OCI-M2 (cell line): Measurements from ENCODE around the gene SLC6A3.

ENCODE experiments used
- DNase-seq: peaks from one replicate; lab custom pipeline; 2025; ENCODE audit not compliant: unreplicated experiment; lab: John Stamatoyannopoulos, UW

Gene SLC6A3

DNA sequence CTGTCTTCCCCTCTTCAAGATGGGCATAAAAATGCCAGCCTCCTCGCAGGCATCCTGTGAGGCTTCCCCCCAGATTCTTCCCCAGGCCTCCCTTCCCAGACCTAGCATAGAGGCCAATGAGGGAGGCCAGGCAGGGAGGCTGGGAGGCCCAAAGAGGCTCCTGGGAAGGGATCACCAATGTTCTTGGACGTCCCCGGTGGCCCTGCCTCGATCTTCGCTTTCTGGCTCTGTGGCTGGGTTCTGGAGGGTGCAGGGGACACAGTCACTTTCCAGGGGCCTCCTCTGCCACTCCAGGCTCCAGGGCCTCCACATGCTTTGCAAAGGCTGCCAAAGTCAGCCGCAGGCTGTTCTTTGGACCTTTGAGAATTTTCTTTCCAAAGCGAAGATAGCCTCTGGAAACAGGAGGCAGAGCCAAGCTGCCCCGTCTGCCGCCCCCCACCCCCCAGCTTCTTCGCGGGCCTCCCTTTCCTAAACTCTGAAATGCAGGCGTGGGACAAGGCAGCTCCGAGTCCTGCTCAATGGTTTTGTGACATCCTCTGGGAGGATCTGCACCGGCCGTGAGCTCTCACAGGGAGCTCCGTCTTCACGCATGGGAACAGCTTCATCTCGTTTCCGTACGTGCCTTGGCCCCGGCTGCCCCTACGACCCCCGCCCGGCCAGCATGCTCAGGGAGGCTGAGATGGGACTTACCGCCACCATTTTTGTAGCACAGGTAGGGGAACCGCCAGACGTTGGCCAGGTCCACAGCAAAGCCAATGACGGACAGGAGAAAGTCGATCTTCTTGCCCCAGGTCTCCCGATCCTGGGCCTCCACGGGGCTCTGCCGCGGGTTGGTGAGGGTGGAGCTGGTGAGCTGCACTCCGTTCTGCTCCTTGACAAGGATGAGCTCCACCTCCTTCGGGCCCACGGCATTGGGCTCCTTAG lies 2.8 kb downstream of the SLC6A3 start:
- DNase-seq = no peak

DNA sequence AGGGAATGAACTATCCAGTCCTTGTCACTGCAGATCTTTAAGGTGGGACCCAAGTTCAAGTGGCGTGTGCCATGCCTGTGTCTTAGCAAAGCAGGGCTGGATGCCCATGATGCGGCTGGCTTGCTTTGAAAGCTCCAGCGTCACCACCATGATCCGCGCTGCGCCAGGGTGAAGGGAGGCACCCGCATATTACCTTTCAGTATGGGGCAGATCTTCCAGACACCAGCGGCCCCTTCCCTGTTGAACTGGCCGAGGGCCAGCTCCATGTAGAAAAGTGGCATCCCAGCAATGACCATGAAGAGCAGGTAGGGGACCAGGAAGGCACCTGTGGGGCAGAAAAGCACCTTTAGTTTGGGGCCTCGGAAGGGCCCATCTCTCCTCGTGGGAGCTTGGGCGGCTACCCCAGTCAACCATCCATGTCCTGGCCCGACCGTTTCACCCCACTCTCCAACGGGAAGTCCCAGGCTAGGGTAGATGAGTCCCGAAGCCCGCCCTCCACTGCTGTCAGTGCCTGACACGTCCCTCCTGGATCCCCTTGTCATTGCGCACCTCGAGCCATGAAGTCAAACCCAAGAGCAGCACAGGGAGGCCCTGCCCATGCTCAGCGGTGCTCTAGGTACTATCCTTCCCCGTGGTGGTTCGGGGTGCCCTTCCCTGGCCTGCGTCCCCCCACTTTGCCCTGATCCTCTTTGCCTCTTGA lies 3.9 kb downstream of the SLC6A3 start:
- no peak for DNase-seq

DNA sequence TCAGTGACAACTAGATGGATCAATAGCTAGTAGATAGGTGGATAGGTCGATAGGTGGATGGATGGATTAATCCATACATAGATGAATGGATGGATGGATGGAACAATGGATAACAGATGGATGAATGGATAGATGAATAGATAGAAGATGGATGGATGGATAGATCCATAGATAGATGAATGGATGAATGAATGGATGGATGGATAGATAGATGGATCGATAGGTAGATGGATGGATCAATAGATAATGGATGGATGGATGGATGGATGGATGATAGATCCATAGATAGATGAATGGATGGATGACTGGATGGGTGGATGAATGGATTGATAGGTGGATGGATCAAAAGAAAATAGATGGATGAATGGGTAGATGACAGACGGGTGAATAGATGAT lies 5.1 kb downstream of the SLC6A3 start:
- DNase-seq = no peak

DNA sequence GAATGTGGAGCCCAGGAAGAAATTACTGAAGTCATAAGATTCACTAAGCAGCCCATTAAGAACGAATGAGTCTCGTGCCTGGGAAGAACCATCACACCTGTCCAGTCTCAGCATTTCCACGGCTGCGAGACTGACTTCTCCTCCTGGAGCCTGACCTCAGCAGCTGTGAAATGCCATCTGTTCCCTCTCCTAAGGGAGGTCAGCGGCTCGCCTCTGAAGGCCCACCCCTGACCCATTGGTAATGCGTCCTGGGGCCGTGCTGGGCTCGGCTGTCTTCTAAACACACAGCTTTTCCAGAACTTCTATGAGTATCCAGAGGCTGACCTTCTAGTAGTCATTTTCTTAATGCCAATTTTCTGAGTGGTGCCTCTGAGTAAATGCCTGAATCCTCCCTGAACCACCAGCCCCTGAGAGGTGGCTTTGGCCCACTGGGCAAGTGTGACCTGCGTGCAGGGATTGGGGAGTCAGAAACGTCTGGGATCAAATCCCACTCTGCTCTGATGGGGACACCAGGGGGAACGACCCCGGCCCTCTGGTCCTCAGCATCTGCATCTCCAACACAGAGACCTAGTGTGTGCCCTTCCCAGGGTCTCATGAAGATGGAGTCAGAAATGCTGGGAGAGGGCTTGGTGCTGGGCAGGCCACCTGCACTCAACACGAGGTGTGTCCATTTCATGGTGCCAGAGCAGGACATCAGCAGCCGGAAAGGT lies 5.7 kb downstream of the SLC6A3 start:
- no peak for DNase-seq

DNA sequence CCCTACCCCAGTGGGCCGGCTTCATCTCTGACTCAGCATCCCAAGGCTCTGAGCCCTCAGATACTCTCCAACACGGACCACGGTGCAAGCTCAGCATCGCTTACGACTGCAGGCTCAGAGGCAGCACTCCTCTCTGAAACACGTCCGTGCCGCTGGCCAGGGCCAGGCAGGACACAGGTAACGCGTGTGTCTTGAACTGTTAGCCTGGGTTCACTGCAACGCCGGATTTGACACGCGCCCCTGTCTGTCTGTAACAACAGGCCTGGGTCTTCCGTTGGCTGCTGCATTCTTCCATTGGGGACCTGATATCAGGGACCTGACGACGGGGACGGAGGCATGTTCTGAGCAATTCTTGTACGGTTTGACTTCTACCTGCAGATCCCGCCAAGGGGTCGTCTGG lies 6.4 kb downstream of the SLC6A3 start:
- no peak for DNase-seq

DNA sequence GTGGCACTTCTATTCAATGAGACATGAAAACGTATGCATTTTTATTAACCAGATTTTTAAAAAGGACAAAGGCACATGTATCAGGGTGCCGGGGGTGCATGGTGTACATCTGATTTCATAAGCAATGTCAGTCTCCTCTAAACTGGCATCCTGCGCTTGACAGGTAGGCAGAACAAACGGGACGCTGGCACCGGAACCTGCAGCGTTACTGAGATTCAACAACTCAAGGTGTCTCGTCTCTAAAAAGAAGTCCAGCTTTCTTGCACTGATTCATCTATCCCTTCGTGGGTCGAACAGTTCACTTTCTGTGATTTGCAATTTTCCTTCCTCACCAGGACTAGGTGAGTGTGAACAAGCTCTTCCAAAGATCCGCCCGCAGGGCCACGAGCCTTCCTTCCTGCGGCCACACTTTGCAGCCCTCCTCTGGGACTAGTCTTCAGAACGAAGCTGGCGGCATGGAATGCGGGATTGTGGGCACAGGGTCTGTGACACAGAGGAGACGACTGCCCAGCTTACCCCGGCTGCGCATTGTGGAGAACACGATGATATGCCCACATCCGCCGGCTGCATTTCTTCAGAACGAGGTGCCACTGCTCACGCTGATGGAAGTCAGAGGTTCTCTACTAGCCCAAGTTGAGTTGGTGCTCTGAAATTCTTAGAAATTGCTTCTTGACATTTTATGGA lies 7.2 kb downstream of the SLC6A3 start:
- no peak for DNase-seq

DNA sequence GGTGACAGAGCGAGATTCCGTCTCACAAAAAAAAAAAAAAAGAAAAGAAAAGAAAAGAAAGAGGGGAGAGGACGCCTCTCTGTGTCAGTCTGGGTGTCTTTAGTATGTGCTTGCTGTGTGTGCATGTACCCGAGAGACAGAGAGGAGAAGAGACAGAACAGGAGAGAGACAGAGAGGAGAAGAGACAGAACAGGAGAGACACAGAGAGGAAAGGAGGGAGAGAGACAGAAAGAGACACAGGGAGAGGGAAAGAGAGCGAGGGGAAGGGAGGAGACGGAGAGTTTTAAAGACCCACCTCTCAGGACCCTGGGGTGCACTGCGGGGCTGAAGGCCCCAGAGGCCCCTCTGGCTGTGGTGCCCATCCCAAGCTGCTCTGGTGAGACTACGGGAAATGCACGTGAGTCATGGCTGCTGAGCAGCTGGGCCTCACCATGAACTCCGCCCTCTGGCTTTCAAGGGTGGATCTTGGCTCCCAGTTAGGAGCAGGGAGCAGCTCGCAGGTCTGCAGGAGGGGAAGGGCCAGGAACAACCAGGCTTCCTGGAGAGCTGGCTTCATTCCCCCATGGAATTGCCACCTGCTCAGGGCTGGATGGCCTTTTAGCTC lies 7.9 kb downstream of the SLC6A3 start:
- DNase-seq = no peak

DNA sequence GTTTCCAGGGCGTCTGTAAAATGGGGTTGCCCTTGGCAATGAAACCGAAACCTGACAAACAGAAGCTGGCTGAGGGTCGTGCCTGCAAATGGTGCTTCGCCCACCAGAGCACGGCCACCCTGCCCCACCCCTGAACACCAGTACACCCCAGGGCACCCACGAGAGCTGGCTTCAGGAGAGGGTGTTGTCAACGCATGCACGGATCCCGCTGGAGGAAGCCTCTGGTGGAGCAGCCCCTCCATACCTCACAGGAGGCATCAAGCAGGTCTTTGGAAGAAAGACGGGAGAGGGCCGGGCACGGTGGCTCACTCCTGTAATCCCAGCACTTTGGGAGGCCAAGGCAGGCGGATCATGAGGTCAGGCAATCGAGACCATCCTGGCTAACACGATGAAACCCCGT lies 8.6 kb downstream of the SLC6A3 start:
- DNase-seq = no peak

DNA sequence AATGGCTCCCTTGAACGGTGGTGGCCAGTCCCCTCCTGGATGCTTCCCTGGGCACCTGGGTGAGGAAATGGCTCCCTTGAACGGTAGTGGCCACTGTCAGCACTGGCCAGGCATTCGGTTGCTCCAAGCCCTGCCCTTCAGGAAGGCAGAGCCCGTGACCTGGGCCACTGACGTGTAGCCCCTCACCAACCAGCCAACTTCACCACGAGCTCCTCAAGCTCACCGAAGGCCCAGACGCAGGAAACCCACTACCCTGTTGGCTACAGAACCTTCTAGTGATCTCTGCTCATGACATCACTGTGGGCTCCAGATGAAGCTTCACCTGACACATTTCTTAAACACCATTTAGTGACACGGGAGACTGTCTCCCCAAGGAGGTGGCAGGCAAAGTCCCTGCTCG lies 9.2 kb downstream of the SLC6A3 start:
- no peak for DNase-seq

DNA sequence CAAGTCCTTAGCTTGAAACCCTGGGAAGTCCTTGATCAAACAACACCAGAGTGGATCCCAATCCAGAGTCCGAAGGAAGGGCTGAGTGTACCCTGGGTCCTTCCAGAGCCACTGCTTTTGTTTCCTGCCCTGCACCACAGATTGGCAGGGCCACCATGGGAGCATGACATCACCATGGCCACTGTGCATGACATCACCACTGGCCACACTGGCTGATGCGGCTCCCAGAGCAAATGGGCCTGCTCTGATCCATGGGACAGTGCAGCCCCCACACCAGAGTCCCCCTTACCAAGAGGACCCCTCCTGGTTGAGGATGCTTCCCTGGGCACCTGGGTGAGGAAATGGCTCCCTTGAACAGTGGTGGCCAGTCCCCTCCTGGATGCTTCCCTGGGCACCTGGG lies 9.9 kb downstream of the SLC6A3 start:
- no peak for DNase-seq

DNA sequence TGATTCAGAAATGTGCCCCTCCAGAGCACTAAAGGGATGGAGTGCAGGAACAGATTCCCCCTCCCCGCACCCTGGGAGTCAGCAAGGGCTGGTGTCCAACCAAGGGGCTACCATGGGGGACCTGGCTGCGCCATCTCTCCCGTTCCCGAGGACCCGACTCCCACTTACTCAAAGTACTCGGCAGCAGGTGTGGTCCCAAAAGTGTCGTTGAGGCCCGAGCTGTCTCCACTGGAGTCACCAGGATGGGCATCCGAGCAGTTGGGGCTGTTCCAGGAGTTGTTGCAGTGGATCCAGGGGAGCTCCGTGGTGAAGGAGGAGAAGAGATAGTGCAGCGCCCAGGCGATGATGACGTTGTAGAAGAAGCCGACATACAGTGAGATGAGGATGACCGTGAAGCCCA lies 12.9 kb downstream of the SLC6A3 start:
- no peak for DNase-seq

DNA sequence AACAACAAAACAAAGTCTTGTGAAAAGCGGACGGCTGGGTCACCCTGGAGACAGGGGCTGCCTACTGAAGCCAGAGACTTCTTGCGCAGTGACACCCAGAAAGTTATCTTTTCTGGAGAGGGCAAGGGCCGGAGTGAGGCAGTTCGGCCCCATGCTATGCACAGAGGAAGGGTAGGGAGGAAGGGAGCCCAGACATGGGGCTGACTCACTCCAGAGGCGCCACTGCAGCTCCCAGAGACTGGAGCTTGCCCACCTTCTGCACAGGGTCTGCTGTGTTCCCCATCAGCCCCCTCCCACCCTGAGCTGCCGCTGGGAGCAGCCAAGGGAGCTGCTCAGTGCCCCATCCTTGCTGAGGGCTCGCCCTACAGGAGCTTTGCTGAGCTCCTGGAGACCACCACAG lies 13.3 kb downstream of the SLC6A3 start:
- no peak for DNase-seq

DNA sequence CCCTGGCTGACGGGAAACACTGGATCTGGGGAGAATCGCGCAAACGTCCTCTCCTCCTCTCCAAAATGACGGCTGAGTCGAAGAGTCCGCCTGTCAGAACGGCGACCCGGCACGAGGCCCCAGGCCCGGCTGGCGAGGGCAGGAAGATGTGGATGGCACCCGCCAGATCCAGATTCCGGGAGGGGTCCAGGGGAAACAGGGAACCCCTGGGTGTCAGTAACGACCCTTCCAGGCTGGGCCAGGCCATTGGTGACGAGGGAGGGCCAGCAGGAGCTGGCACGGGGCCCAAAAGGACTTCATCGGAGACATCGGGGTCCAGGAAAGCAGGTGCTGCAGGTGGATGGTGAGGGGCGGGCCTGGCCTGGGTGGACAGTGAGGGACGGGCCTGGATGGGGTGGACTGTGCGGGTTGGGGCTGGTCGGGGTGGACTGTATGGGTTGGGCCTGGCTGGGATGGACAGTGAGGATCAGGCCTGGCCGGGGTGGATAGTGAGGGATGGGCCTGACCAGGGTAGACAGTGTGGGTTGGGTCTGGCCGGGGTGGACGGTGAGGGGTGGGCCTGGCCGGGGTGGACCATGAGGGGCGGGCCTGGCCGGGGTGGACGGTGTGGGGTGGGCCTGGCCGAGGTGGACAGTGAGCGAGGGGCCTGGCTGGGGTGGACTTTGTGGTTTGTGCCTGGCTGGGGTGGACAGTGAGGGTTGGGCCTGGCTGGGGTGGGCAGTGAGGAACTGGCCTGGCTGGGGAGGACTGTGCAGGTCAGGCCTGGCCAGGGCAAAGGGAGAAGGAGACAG lies 14.0 kb downstream of the SLC6A3 start:
- no peak for DNase-seq

DNA sequence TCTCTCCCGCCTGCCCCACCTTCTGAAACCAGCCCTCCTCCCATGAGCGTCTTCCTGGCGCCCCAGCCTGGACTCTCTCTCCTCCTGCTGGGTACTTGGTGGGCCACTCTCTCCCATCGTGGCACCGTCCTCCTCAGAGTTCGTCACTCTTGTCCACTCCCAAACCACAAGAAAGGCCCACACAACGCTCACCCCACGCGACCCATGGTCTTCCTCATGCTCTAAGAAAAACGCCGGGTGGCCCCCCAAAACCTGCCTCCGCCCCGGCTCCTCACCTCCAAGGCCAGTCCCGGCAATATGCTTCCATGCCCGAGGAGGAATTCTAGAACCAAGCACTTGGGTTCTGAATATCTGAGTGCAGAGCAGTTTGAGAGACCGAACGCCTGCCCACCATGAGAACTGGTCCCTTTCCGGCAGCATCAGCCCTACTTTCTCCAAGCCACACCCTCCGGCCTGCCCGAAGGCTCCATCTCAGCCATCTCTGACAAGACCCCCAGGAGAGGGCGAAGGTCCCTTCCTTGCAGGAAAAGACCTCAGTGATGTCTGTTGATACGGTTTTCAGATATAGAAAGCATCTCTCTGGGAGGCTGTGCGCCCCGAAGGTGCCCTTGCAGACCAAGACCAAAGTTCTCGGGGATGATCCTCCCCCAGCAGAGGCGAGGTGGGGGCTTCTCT lies 15.0 kb downstream of the SLC6A3 start:
- no peak for DNase-seq

DNA sequence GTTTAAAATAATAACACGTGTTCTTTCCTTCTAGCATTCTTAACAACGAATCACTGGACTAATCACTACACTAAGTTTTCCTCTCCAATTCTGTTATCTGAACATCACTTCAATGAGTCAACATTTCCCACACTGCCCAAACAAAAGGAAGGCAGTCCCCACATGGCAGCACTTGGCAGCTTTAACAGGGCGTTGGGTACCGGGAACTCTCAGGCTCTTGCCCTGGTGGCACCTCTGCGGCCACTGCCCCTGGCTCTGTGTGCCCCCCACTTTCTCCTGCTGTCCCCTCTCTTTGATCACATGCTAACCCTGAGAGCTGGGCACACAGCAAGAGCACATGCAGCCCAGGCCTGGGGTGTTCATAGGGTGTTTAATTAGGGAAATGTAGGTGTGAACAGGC lies 15.7 kb downstream of the SLC6A3 start:
- DNase-seq = no peak

DNA sequence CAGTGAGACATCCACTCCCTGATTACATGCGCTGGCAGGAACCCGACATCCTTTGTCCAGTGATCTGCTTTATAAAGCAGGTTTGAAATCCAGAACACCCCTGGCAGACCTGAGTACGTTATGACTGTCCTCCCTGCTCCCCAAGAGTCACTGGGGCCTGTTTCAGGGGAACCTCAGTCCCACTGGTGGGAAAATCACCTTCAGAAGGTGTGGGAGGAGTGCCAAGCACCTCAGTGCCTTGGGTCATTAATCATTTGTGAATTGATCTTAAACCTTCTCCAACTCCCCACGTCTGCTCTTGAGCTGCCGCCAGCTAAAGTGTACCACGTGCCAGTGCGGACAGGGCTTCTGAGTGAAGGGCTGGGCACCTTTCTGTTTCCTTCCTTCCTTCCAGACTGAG lies 16.2 kb downstream of the SLC6A3 start:
- DNase-seq = no peak

DNA sequence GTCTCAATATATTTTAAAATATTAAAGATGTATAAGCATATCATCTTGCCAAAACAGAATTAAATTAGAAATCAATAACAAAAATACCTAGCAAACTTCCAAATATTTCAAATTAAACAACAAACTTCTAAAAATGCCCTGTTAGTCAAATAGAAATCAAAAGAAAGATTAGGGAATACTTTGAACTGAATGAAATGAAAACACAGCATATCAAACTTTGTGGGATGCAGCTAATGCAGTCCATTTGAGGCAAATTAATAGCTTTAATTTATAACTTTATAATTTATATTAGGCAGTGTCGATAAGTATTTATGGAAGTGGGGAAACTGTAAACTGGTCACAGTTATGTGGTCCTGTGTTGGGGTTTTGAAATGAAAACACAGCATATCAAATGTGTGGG lies 17.1 kb downstream of the SLC6A3 start:
- no peak for DNase-seq

DNA sequence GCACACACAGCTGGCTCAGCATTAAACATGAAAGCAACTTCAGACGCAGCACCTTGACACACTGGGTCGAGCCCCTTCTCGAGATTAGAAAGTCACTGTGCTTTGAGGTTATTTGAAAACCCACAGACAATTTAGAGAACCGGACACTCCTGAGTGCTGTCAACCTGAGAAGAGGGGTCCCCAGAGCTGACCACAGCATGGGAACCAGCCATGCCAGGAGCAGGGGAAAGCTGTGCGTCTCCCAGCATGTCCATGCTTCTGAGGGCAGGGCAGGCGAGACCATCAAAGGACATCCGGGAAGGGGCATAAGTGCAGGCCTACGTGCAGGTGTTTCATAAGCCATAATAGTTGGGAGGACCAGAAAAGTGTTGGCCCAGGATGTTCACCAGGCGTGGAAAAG lies 20.5 kb downstream of the SLC6A3 start:
- no peak for DNase-seq

DNA sequence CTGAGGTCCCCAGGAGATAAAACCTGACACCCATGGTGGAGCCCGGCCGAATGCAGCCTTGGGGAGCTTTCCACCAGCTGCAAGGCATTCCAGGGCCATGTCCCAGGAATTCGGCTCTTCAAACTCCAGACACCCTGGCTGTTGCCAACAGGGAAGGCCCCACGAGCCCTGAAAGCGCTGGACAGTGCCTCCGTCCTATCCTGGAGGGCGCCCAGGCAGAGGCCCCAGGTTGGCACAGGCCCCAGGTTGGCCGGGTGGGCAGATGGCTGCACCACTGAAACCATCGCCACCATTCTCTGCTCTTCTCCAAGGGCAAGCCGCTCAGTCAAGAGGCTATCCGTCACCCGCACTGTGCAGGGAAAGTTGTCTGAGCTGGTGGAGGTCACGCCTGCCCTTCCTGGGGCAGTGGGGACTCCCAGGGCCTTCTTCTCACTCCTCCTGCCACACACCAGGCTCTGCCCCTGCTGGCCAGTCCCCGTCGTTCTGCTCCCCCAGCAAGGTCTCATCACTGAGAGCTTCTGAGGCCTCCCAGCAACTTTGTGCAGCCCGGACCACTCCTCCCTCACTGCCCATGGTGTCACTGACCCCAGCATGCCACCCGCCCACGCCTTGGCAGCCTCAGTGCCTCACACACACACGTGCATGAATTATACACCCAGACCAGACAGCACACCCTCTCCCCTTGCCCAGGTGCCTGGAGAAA lies 21.2 kb downstream of the SLC6A3 start:
- no peak for DNase-seq
